Loucy (cell line): ENCODE data around the gene CPED1.

ENCODE experiments used
- H2AFZ ChIP-seq: fragments of 200-600 bp; sonication (generic); 2 replicates; pipeline ENCODE4 v1.6.0; 2016; ENCODE audit warnings: antibody characterized with exemption, mild to moderate bottlenecking, low read length, moderate library complexity
- H3F3A ChIP-seq: fragments of 200-600 bp; 2 replicates; pipeline ENCODE4 v1.6.0; 2016; ENCODE audit warnings: antibody characterized with exemption, low read depth, mild to moderate bottlenecking
- H3K27me3 ChIP-seq: fragments of 200-600 bp; sonication (generic); 2 replicates; pipeline ENCODE4 v1.6.1; 2014; ENCODE audit warnings: low read length, mild to moderate bottlenecking; ENCODE audit not compliant: insufficient read depth, poor library complexity, severe bottlenecking
- H3K36me3 ChIP-seq: fragments of 200-600 bp; sonication (generic); 2 replicates; pipeline ENCODE4 v1.6.1; 2016; ENCODE audit warnings: low read length; ENCODE audit not compliant: insufficient read depth
- H3K4me1 ChIP-seq: fragments of 200-600 bp; sonication (generic); 2 replicates; pipeline ENCODE4 v1.5.1; 2014; ENCODE audit warnings: low read length, mild to moderate bottlenecking; ENCODE audit not compliant: insufficient read depth, poor library complexity, severe bottlenecking
- H3K4me2 ChIP-seq: fragments of 200-600 bp; sonication (generic); 2 replicates; pipeline ENCODE4 v1.6.0; 2014; ENCODE audit warnings: antibody characterized with exemption, low read length, low read depth, mild to moderate bottlenecking; ENCODE audit not compliant: poor library complexity, severe bottlenecking
- H3K4me3 ChIP-seq: fragments of 200-600 bp; sonication (generic); 2 replicates; pipeline ENCODE4 v1.5.1; 2014; ENCODE audit warnings: low read length, mild to moderate bottlenecking, mixed read lengths; ENCODE audit not compliant: poor library complexity, severe bottlenecking
- H3K79me2 ChIP-seq: fragments of 200-600 bp; sonication (generic); 2 replicates; pipeline ENCODE4 v1.6.1; 2014; ENCODE audit warnings: low read length; ENCODE audit not compliant: insufficient read depth
- H3K9ac ChIP-seq: fragments of 200-600 bp; sonication (generic); 2 replicates; pipeline ENCODE4 v1.6.0; 2014; ENCODE audit warnings: mild to moderate bottlenecking, low read depth, low read length, moderate library complexity; ENCODE audit not compliant: poor library complexity, severe bottlenecking
- H3K9me2 ChIP-seq: fragments of 200-600 bp; sonication (generic); replicated peaks from 2 replicates; pipeline ENCODE4 v1.6.1; 2016; ENCODE audit warnings: low read depth, low read length, mixed read lengths
- H3K9me3 ChIP-seq: fragments of 200-600 bp; sonication (generic); 2 replicates; pipeline ENCODE4 v1.6.1; 2014; ENCODE audit warnings: mild to moderate bottlenecking, antibody characterized with exemption, low read length, low read depth; ENCODE audit not compliant: insufficient read depth
- H4K20me1 ChIP-seq: fragments of 200-600 bp; sonication (generic); 2 replicates; pipeline ENCODE4 v1.6.0; 2014; ENCODE audit warnings: antibody characterized with exemption, low read length, mild to moderate bottlenecking; ENCODE audit not compliant: insufficient read depth, poor library complexity, severe bottlenecking
- CTCF ChIP-seq: fragments of 200-600 bp; sonication (generic); conservative IDR thresholded peaks from 2 replicates; pipeline ENCODE4 v1.5.1; 2014; ENCODE audit warnings: mild to moderate bottlenecking, antibody characterized with exemption, low read length
- EZH2phosphoT487 ChIP-seq: fragments of 200-600 bp; IDR thresholded peaks from 2 replicates; pipeline ENCODE4 v1.6.1; 2018; ENCODE audit warnings: antibody characterized with exemption, mild to moderate bottlenecking, moderate library complexity, borderline replicate concordance

The CPED1 gene

GRCh38 chr7:120961638-120962173 lies 26.8 kb upstream of the CPED1 start:
- Histone ChIP-seq H3K4me3 (no peak overlapping the region), H3K4me2 (no peak overlapping the region), H3K4me1 (peaks cover 9% of the 10 kb centered on the region), H3K9me2 (no peaks in the 10 kb centered on the region), H4K20me1 (no peaks in the 10 kb centered on the region), H3K9me3 (no peaks in the 10 kb centered on the region), H3K79me2 (no peaks in the 10 kb centered on the region), H3K9ac (no peak overlapping the region), H3K27me3 (no peaks in the 10 kb centered on the region), H3K36me3 (peaks cover 17% of the 10 kb centered on the region; the same call in 1 of the 2 replicates), H2AFZ (no peak overlapping the region), H3F3A (no peaks in the 10 kb centered on the region)
- no peak for TF ChIP-seq EZH2phosphoT487
- no peak for TF ChIP-seq CTCF

GRCh38 chr7:120964088-120964487 lies 24.4 kb upstream of the CPED1 start:
- H3F3A ChIP-seq, result no peaks in the 10 kb centered on the region
- H3K4me3 ChIP-seq, result no peak overlapping the region
- H3K27me3 ChIP-seq, result no peaks in the 10 kb centered on the region
- no peak overlapping the region for H2AFZ ChIP-seq
- H3K9ac ChIP-seq, result no peak overlapping the region
- no peaks in the 10 kb centered on the region for H3K4me1 ChIP-seq
- no peaks in the 10 kb centered on the region for H3K9me3 ChIP-seq
- H4K20me1 ChIP-seq, result no peaks in the 10 kb centered on the region
- H3K9me2 ChIP-seq, result no peaks in the 10 kb centered on the region
- no peaks in the 10 kb centered on the region for H3K79me2 ChIP-seq
- peaks cover 41% of the 10 kb centered on the region for H3K36me3 ChIP-seq
- TF ChIP-seq CTCF (no peak), EZH2phosphoT487 (no peak)
- no peak overlapping the region for H3K4me2 ChIP-seq

- Histone ChIP-seq H3K4me3 (no peak overlapping the region), H3K36me3 (peaks cover 61% of the 10 kb centered on the region), H3K9ac (no peak overlapping the region), H3K4me1 (no peaks in the 10 kb centered on the region), H3K27me3 (no peaks in the 10 kb centered on the region), H3K79me2 (no peaks in the 10 kb centered on the region), H2AFZ (no peak overlapping the region), H3K9me2 (no peaks in the 10 kb centered on the region), H3K4me2 (no peak overlapping the region), H4K20me1 (no peaks in the 10 kb centered on the region), H3F3A (no peaks in the 10 kb centered on the region), H3K9me3 (no peaks in the 10 kb centered on the region)
- TF ChIP-seq CTCF (no peak), EZH2phosphoT487 (no peak)
Observed at GRCh38 chr7:120966961-120967360, 21.6 kb upstream of the CPED1 start.
